K562 (cell line): ENCODE results near the gene CNP. TPM values are rescaled to one million over a fixed set of nuclear protein-coding genes. Genes with fewer than 3 reads are reported as not detected.

Source experiments
- ARID3B ChIP-seq: fragments of 250-450 bp; sonication (Bioruptor Pico); IDR thresholded peaks from 2 replicates; pipeline ENCODE4 v1.4.0; 2020; ENCODE audit warnings: borderline replicate concordance
- BDP1 ChIP-seq: IDR thresholded peaks from 3 replicates; pipeline ENCODE4 v1.6.1; 2011; ENCODE audit not compliant: insufficient read length, insufficient read depth
- CBFA2T2 ChIP-seq: fragments of 450-650 bp; conservative IDR thresholded peaks from 2 replicates; pipeline ENCODE4 v1.6.1; 2017; ENCODE audit warnings: mild to moderate bottlenecking
- MTF1 ChIP-seq: fragments of 250-450 bp; sonication (Bioruptor Pico); IDR thresholded peaks from 2 replicates; pipeline ENCODE4 v1.9.0; 2021; ENCODE audit warnings: moderate library complexity, mild to moderate bottlenecking, inconsistent platforms, borderline replicate concordance
- NRF1 ChIP-seq, 2 experiments: fragments of 450-650 bp; IDR thresholded peaks in 1 of 2; conservative IDR thresholded peaks in 1 of 2; 2 replicates each; pipeline ENCODE4 v1.6.1; 2014; ENCODE audit warnings: mild to moderate bottlenecking in 2 of 2
- OTX1 ChIP-seq: fragments of 450-650 bp; formaldehyde crosslinking; IDR thresholded peaks from 2 replicates; pipeline ENCODE4 v1.4.0; 2022; ENCODE audit warnings: mild to moderate bottlenecking
- PCBP2 ChIP-seq: fragments of 200-400 bp; formaldehyde crosslinking; IDR thresholded peaks from 2 replicates; pipeline ENCODE4 v1.6.1; 2018; ENCODE audit warnings: low read length, low read depth, mild to moderate bottlenecking, moderate library complexity; ENCODE audit not compliant: poor library complexity, severe bottlenecking
- PHTF2 ChIP-seq: fragments of 250-450 bp; sonication (Bioruptor Pico); IDR thresholded peaks from 2 replicates; pipeline ENCODE4 v1.5.0; 2021; ENCODE audit warnings: mild to moderate bottlenecking
- POU5F1 ChIP-seq: fragments of 150-350 bp; IDR thresholded peaks from 2 replicates; pipeline ENCODE4 v1.6.1; 2014; ENCODE audit warnings: borderline replicate concordance, low read length, low read depth, mild to moderate bottlenecking; ENCODE audit not compliant: partially characterized antibody
- RBM34 ChIP-seq: fragments of 200-400 bp; formaldehyde crosslinking; IDR thresholded peaks from 2 replicates; pipeline ENCODE4 v1.6.1; 2018; ENCODE audit warnings: low read length, borderline replicate concordance; ENCODE audit not compliant: insufficient read depth
- TCF3 ChIP-seq: sonication (generic); formaldehyde crosslinking; IDR thresholded peaks from 2 replicates; pipeline ENCODE4 v1.4.0; 2020; ENCODE audit warnings: mild to moderate bottlenecking, missing genetic modification reagents
- TCFL5 ChIP-seq: fragments of 250-450 bp; sonication (Bioruptor Pico); conservative IDR thresholded peaks from 2 replicates; pipeline ENCODE4 v1.6.1; 2021; ENCODE audit warnings: mild to moderate bottlenecking, moderate library complexity, matching md5 sums
- THRA ChIP-seq: fragments of 450-650 bp; IDR thresholded peaks from 2 replicates; pipeline ENCODE4 v1.6.1; 2017; ENCODE audit warnings: mild to moderate bottlenecking, moderate library complexity
- THRAP3 ChIP-seq: fragments of 450-650 bp; IDR thresholded peaks from 2 replicates; pipeline ENCODE4 v1.6.1; 2016; ENCODE audit warnings: mild to moderate bottlenecking, inconsistent platforms, borderline replicate concordance
- WHSC1 ChIP-seq: IDR thresholded peaks from one replicate; pipeline ENCODE4 v1.6.1; 2012; ENCODE audit warnings: low read length, control low read depth, inconsistent platforms
- ZBTB17 ChIP-seq: fragments of 450-650 bp; formaldehyde crosslinking; IDR thresholded peaks from 2 replicates; pipeline ENCODE4 v1.4.0; 2020; ENCODE audit warnings: mild to moderate bottlenecking
- ZBTB2 ChIP-seq: fragments of 450-650 bp; IDR thresholded peaks from 2 replicates; pipeline ENCODE4 v1.6.1; 2016; ENCODE audit warnings: antibody characterized with exemption
- ZBTB34 ChIP-seq: fragments of 250-450 bp; sonication (Bioruptor Pico); IDR thresholded peaks from 2 replicates; pipeline ENCODE4 v1.8.0; 2021; ENCODE audit warnings: mild to moderate bottlenecking, moderate library complexity
- ZNF184 ChIP-seq: sonication (generic); formaldehyde crosslinking; IDR thresholded peaks from 2 replicates; pipeline ENCODE4 v1.5.0; 2020; ENCODE audit warnings: missing genetic modification reagents
- ZNF197 ChIP-seq: fragments of 200-800 bp; sonication (Bioruptor generic); IDR thresholded peaks from 2 replicates; pipeline ENCODE4 v1.6.1; 2016; ENCODE audit warnings: low read depth, missing genetic modification characterization, missing compliant biosample characterization
- ZNF212 ChIP-seq: fragments of 450-650 bp; formaldehyde crosslinking; IDR thresholded peaks from 2 replicates; pipeline ENCODE4 v1.4.0; 2020; ENCODE audit warnings: mild to moderate bottlenecking
- ZNF583 ChIP-seq: fragments of 250-450 bp; sonication (Bioruptor Pico); IDR thresholded peaks from 2 replicates; pipeline ENCODE4 v1.4.0; 2020
- polyA plus RNA-seq, 8 experiments: library from polyadenylated mRNA; depleted of rRNA in 4 of 8; stranded (reverse) in 5 of 8; unstranded in 3 of 8; fragments of >200 nt; fragmentation: Nextera tagmentation in 2 of 8; fragmentation: Illumina TruSeq in 1 of 8; extraction: Ambion mirVana in 2 of 8; extraction: Trizol in 1 of 8; gene quantifications; 2 replicates each; pipeline versions ENCODE4 v1.2.1 to v1.2.3, GENCODE V29; 2011 to 2014; ENCODE audit warnings: inconsistent platforms in 1 of 8, missing spikeins in 1 of 8
- total RNA-seq, 7 experiments: library from RNA; depleted of rRNA in 6 of 7; stranded (reverse); fragments of >200 nt in 6 of 7; fragmentation: Illumina TruSeq in 2 of 7; extraction: Trizol in 2 of 7; gene quantifications; 2 replicates each; pipeline versions ENCODE4 v1.2.1 to v1.2.3, GENCODE V29; 2011 to 2021; ENCODE audit warnings: low replicate concordance in 1 of 7
- TF ChIP-seq, protein P1 (sequence below): fragments of 250-450 bp; sonication (Bioruptor Pico); IDR thresholded peaks from 2 replicates; pipeline ENCODE4 v1.9.0; 2021; ENCODE audit warnings: mild to moderate bottlenecking

CNP gene
- total and polyA plus RNA-seq, 9 of the 15 experiments (the other 6 are each of a cell fraction or from before 2014, with no cell fraction given) = 1.7 to 52.0 (median 29.1) TPM

DNA sequence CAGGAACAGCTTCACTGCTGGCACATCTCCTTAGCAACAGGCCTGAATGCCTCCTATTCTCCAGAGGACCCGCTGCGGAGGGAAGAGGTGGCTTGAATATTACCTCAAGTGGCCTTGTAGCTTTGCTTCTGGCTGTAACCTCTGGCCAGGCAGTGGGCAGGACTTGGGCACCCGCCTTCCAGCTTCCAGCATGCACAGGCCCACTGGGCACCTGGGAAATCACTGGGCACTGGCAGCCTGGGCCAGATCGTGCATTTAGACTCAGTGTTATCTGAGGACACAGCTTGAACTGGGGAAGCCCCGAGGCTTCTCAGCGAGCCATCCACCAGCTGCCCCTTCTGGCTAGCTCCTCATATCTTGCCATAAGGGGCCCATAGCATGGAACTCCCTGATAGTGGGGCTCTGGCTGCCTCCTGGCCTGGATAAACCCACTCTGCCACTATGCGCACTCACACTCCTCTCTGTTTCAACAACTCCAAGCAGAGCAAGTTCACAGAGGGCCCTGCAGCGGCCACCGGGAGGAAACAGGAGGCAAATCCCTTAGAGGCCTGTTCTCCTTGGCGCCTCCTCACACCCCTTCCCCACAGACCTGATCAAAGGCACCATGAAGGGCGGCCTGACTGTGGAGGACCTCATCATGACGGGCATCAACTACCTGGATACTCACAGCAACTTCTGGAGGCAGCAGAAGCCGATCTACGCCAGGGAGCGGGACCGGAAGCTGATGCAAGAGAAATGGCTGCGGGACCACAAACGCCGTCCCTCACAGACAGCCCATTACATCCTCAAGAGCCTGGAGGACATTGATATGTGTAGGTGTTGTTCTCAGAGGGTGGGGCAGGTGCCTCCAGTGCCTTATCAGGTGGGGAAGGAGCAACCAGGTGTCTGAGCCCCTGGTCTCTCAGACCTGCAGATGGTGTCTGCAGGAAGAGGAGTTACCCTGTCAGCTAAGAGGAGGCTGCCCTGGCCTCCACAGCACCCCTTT is 28.3 kb upstream of the CNP start (continued):
- peak; percentile 44 for TF ChIP-seq THRA
- TF ChIP-seq ARID3B (CRISPR knock-in tag) = no peak
- TF ChIP-seq WHSC1 = no peak
- no peak for TF ChIP-seq ZNF212
- TF ChIP-seq ZBTB2 = no peak
- TF ChIP-seq ZNF184 (CRISPR knock-in tag) = no peak
- TF ChIP-seq MTF1 = no peak
- no peak for TF ChIP-seq PCBP2
- peak; percentile 74 for TF ChIP-seq TCF3 (CRISPR knock-in tag)
- TF ChIP-seq ZNF197 (CRISPR knock-in tag) = no peak
- no peak for TF ChIP-seq THRAP3
- no peak for TF ChIP-seq TCFL5
- TF ChIP-seq BDP1 = no peak
- TF ChIP-seq, protein P1, sequence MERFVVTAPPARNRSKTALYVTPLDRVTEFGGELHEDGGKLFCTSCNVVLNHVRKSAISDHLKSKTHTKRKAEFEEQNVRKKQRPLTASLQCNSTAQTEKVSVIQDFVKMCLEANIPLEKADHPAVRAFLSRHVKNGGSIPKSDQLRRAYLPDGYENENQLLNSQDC (CRISPR knock-in tag) = no peak
- TF ChIP-seq ZBTB17 (CRISPR knock-in tag) = 0 out of 2 replicates have a peak, but pooled peaks have one; percentile 14
- no peak for TF ChIP-seq ZNF583 (CRISPR knock-in tag)
- no peak for TF ChIP-seq PHTF2 (CRISPR knock-in tag)
- no peak for TF ChIP-seq ZBTB34 (CRISPR knock-in tag)
- TF ChIP-seq CBFA2T2 = peak; percentile 93
- no peak for TF ChIP-seq NRF1 (conservative IDR thresholded peaks at IDR 0.05 in 1 of 2, IDR thresholded peaks at IDR 0.05 in 1 of 2)
- no peak for TF ChIP-seq POU5F1
- no peak for TF ChIP-seq RBM34
- TF ChIP-seq OTX1 (CRISPR knock-in tag) = no peak
